GM18907 (cell line): ENCODE measurements around the gene CFB.
"Not testable (repeated sequence)": the region's sequence is repeated elsewhere in the genome, so short reads cannot be mapped to it uniquely, and the experiment has no call there.

Experiments
- ATAC-seq: cut with Tn5 transposase; IDR thresholded peaks from one replicate; pipeline ENCODE4 v1.9.1; 2021; ENCODE audit warnings: mild to moderate bottlenecking, moderate library complexity; ENCODE audit not compliant: unreplicated experiment

Gene CFB

DNA sequence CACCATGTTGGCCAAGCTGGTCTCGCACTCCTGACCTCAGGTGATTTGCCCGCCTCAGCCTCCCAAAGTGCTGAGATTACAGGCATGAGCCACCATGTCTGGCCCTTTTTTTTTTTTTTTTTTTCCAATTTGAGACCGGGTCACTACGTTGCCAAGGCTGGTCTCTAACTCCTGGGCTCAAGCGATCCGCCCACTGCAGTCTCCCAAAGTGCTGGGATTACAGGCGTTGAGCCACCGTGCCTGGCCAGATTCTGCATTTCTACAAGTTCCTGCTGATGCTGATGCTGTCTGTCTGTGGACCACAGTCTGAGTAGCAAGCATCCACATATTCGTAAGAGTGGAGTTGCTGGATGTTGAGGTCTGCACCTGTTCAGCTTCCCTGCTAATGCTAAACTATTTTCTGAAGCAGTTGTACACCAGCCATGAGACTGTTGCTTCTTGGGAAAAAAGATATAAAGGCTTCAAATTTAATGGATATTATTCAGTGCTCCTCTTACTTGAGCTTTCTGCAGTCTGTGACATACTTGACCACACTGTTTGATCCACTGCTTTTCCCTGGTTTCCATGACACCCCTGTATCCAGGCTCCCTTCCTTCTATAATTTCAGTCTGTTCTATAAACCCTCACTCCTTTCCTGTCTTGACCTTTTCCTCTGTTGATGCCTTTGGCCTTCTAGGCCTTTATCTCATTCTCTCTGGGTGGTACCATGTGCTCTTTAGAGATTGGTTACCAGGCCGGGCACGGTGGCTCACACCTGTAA is 33.9 kb upstream of the CFB start:
- no peak for ATAC-seq

DNA sequence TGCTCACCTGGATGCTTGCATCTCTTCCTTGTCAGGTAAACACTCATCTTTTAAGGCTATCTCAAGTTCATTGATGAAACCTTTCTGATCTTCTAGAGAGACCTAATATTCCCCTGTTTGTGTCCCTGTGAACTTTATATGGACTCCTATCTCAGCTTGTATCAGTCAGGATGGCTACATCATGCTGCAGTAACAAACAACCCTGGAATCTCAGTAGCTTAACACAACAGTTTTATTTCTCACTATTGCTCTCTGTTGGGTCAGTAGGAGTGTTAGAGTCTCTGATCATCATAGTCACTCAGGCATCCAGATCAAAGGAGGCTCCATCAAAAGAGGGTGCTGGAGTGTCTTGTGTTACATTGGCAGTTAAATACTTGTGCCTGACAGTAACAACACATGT is 30.5 kb upstream of the CFB start:
- ATAC-seq, result no peak

DNA sequence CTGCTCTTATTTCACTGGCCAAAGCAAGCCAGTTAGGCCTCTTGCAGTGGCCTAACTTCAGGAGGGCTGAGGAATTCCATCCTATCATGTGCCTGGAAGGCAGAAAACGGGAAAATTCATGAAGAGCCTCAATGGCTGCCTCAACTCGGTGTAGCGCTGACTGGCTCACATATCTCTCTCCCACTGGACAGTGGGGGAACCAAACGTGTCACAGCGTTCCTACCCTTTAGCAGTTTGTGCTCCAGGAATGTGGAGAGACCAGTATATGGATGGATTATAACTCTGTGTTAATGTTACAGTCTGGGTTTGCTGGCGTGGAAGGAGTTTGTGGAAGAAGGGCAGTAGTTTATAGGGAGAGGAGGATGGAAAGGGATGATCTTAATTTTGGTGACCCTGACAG is 30.1 kb upstream of the CFB start:
- ATAC-seq, result no peak

DNA sequence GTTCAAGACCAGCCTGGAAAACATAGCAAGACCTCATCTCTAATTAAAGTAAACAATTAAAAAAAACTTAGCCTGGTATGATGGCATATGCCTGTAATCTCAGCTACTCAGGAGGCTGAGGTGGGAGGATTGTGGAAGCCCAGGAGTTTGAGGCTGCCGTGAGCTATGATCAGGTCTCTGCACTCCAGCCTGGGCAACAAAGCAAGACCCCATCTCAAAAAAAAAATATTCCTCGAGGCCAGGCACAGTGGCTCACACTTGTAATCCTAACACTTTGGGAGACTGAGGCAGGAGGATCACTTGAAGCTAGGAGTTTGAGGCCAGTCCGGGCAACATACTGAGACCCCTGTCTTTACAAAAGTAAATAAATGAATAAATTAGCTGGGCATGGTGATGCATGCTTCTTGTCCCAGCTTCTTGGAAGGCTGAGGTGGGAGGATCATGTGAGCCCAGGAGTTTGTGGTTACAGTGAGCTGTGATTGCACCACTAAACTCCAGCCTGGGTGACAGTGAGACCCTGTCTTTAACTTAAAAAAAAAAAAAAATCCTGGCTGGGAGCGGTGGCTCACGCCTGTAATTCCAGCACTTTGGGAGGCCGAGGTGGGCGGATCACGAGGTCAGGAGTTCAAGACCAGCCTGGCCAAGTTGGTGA is 27.7 kb upstream of the CFB start:
- ATAC-seq, result no peak

DNA sequence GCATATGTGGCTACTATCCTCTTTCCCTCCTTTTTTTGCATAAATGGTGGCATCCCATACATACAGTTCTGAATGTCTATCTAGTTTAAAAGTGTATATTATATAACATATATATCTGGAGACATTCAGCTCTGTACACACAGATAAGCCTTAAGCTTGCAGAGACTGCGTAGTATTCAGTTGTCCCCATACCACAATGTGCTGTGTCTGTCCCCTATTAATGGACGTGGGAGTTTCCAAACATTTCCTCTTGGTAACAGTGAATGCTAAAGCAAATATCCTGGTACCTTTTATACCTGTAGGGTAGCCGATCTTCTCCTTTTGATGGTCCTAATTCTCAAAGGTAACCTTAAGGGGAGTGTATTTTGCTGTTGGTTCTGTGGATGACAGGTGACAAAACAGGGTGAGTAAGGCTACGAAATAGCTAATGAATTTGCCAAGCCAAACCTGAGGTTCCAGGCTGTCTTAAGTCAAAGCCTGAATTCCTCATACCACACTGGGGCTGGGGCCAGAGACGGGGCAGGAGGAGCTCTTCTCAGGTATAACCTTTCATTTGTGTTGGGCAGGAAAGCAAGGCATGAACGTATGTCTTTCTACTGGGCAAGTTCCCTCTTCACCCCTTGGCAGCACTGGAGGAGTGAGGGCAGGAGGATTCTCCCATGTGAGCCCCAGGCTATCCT is 26.1 kb upstream of the CFB start:
- no peak for ATAC-seq

DNA sequence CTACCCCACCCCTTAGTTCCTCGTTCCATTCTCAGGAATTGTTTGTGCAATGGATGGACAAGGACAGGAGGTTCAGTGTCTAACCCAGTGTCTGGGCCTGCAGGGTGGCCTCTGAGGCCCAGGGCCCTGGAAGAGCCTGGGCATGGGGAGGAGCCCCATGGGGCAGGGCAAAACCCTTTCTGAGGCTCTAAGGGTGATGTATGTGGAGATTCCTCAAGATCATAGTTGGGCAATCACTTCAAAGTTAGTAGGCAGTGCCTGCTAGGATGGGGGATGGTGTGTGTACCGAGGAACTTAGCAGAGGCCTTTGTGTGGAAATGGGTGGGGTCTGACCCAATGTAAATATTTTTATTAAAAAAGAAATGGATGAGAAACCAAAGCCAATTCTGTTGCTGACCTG is 25.1 kb upstream of the CFB start:
- ATAC-seq, result no peak

DNA sequence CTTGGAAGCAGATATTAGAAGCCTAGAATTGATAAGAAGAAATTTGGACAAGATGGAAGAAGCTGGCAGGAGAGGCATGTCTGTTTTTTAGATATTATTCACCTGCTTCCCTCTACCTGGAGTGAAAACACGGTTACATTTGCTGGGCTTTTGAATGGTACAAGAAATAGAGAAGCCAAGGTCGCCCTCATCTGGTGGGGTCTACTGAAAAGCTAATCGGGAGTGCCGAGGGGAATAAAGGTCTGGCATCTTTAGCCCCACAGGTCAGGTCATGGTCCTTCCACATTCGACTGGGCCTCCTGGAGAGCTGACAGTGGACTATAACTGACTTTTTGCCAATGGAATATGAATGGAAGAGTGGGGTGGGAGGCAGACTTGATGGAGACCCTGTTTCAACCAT is 23.0 kb upstream of the CFB start:
- ATAC-seq, result no peak

DNA sequence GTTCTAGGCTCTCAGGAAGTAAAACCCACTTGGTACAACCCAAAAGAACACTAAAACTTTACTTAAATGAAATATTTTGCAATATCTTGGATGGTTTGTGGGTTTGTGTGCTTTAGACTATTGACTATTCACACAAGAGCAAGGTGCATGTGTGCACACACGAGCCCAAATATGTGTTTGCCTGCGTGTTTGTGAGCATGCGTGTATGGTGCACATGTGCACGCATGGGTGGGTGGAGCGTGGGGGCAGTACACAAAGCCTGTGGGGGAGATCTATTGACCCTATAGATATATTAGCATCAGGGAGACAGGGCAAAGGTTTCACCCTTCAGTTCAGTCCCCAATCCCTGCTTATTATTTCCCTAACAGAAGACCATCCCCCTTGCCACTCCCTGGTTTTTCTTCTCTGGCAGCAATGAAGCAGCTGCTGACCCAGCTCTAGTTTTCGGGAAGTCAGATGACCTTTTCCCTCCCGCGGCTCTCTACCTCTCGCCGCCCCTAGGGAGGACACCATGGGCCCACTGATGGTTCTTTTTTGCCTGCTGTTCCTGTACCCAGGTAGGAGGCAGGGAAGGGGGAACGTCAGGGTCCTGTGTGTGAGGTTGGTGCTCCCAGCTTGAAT is 18.5 kb upstream of the CFB start, which contains the start of gene C2:
TSS of gene C2 (plus strand) at position 476 of the 621 bp plus-strand sequence. CDS start at position 512, 36 bp downstream.
- no peak for ATAC-seq

DNA sequence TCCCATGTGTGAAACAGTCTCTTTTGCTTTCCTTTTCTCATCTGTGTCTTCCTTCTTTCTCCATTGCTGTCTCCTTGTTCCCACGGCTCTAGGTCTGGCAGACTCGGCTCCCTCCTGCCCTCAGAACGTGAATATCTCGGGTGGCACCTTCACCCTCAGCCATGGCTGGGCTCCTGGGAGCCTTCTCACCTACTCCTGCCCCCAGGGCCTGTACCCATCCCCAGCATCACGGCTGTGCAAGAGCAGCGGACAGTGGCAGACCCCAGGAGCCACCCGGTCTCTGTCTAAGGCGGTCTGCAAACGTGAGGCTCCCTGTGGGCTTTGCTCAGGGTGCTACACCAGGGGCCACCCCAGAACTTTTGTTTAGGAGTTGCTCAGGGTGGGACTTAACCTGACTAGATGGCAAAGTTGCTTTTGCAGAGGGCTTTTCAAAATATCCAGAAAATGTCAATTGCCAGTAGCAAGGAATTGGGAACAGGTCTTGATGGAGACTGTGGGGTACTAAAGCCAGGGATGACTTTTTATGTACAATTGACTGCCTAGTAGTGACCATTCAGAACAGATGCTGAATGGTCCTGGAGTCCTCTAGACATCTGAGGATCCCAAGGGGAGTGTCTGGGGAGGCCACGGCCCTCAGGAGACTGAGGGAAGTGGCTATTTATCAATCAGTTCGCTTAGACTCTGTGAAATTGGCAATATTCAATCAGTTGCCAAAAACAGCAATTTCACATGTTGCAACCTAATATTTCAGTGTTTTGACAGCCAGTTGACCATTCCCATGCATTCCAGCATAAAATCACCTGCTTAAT is 17.8 kb upstream of the CFB start:
- no peak for ATAC-seq

DNA sequence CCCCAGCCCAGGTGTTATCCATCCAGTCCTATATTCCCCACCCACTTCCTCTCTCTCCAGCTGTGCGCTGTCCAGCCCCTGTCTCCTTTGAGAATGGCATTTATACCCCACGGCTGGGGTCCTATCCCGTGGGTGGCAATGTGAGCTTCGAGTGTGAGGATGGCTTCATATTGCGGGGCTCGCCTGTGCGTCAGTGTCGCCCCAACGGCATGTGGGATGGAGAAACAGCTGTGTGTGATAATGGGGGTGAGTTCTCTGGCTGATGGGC is 17.3 kb upstream of the CFB start:
- no peak for ATAC-seq

DNA sequence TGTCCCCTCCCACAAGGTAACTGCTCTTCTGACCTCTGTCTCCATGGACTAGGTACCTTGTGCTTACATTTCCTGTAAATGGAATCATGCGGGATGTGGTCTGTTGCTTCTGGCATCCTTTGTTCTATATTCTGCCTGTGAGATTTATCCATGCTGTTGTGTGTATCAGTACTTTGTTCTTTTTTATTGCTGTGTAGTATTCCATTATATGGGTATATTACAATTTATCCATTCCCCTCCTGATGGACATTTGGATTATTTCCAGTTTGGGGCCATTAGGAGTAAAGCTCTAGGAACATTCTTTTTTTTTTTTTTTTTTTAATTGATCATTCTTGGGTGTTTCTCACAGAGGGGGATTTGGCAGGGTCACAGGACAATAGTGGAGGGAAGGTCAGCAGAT is 14.9 kb upstream of the CFB start:
- no peak for ATAC-seq

DNA sequence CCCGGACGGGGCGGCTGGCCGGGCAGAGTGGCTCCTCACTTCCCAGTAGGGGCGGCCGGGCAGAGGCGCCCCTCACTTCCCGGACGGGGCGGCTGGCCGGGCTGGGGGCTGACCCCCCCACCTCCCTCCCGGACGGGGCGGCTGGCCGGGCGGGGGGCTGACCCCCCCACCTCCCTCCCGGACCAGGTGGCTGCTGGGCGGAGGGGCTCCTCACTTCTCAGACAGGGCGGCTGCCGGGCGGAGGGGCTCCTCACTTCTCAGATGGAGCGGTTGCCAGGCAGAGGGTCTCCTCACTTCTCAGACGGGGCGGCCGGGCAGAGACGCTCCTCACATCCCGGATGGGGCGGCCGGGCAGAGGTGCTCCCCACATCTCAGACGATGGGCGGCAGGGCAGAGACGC is 13.8 kb upstream of the CFB start:
- not testable (repeated sequence) for ATAC-seq

DNA sequence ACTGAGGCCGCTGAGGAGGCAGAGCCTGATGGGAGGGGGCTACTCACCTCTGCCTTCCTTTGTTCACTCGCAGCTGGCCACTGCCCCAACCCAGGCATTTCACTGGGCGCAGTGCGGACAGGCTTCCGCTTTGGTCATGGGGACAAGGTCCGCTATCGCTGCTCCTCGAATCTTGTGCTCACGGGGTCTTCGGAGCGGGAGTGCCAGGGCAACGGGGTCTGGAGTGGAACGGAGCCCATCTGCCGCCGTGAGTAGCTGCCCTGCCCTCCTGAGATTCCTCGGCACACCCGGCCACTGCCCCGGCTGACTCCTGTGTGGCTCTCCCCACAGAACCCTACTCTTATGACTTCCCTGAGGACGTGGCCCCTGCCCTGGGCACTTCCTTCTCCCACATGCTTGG is 12.4 kb upstream of the CFB start:
- no peak for ATAC-seq

DNA sequence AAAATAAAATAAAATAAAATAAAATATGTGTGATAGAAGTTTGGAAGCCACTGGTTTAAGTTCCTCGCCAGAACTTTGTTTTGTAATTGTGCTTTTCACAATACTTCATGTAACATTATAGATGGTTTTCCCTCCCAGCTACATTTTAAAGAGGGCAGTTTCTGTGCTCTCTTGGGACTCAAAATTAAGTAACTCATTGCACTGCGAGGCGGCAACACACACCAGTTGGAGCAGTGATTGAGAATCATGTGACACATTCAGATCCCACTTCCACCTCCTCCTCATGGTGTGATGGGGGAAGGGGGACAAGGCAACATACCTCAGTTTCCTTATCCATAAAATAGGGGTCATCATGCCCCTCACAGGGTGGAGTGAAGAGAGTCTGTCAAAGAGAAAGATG is 10.9 kb upstream of the CFB start:
- no peak for ATAC-seq

DNA sequence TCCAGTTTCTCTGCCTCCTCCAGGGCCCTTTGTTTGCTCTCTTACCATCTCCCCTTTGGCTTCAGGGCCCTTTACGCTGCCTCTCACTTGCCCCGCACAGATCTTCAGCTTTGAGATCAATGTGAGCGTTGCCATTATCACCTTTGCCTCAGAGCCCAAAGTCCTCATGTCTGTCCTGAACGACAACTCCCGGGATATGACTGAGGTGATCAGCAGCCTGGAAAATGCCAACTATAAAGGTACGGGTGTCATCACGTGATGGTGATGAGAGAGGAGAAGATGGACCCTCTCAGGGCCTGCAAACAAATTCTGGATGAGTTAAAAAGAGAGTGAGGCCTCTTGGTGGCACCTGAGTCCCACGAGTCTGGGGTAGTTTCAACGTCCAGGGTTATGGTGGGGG is 10.1 kb upstream of the CFB start:
- ATAC-seq, result no peak

DNA sequence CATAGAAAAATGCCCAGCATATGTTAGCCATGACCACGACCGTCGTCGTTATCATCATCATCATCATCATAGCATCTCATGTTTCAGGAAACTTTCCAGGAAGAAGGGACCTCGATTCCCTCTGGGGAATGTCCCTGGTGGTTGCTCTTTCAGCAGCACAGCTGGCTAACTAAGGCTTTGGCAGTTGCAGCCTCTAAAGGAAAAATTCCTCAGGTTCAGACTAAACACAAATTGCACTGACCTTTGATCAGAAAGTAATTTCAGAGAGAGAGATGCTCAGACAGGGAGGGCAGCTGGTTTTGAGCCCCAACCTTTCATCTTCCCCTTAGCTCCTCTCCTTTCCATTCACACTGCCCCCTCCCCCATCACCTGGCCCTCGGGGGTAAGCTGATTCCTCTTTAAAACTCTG is 5.6 kb upstream of the CFB start:
- no peak for ATAC-seq

DNA sequence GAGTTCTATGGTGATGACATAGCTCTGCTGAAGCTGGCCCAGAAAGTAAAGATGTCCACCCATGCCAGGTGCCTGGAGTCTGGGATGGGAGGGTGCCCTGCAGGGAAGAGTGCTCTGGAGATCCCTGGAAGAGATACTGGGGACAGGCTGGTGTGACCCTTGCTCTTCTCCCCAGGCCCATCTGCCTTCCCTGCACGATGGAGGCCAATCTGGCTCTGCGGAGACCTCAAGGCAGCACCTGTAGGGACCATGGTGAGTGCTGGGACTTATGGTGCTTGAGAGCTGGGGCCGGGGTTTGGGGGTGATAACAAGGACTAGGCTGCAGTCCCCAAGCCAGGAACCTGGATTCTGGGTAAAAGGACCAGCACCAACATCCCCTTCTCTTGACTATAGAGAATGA is 2.2 kb upstream of the CFB start:
- no peak for ATAC-seq

DNA sequence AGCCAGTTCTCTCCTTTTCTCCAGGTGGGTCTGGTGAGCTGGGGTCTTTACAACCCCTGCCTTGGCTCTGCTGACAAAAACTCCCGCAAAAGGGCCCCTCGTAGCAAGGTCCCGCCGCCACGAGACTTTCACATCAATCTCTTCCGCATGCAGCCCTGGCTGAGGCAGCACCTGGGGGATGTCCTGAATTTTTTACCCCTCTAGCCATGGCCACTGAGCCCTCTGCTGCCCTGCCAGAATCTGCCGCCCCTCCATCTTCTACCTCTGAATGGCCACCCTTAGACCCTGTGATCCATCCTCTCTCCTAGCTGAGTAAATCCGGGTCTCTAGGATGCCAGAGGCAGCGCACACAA is 765 bp upstream of the CFB start:
- no peak for ATAC-seq

DNA sequence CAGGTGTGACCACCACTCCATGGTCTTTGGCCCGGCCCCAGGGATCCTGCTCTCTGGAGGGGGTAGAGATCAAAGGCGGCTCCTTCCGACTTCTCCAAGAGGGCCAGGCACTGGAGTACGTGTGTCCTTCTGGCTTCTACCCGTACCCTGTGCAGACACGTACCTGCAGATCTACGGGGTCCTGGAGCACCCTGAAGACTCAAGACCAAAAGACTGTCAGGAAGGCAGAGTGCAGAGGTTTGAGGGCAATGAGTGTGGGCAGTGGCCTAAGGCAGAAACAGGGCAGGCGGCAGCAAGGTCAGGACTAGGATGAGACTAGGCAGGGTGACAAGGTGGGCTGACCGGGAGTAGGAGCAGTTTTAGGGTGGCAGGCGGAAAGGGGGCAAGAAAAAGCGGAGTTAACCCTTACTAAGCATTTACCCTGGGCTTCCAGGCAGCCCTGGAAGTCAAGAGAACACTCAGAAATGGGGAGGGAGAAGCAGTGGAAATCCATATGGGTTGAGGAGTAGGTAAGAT is 533 bp downstream of the CFB start:
- no peak for ATAC-seq

DNA sequence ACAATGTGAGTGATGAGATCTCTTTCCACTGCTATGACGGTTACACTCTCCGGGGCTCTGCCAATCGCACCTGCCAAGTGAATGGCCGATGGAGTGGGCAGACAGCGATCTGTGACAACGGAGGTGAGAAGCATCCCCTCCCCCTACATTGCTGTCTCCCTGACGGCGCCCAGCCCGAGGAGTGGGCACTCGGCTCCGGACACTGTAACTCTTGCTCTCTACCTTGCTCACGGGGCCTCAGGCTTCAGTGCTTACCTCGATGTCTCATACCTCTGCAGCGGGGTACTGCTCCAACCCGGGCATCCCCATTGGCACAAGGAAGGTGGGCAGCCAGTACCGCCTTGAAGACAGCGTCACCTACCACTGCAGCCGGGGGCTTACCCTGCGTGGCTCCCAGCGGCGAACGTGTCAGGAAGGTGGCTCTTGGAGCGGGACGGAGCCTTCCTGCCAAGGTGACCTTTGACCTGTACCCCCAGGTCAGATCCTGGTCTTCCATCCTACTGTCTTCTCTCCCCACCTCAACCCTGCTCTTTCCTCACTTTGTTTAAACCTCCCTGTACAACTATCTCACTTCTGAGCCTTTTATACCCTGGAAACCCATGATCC is 1.3 kb downstream of the CFB start:
- ATAC-seq, result no peak

DNA sequence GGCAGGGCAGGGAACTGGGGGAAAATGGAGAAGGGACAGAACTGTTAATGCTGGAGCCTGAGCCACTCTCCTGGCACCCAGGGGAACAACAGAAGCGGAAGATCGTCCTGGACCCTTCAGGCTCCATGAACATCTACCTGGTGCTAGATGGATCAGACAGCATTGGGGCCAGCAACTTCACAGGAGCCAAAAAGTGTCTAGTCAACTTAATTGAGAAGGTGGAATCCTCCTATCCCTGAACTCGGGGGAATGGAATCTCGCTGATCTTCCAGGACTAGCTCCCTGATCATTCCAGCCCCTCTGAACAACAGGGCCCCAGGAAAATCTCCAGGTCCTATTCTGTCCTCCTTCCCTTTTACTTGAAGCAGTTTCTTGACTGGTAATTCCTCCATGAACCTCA is 2.0 kb downstream of the CFB start:
- ATAC-seq, result no peak
